OCI-LY7 (cell line): Measurements from ENCODE around the gene PIK3R6. TPM values are rescaled to one million over a fixed set of nuclear protein-coding genes. Genes with fewer than 3 reads are reported as not detected.

ENCODE experiments used
- total RNA-seq, 2 experiments: library from RNA; depleted of rRNA in 1 of 2; stranded (reverse); fragments of >200 nt in 1 of 2; shearing (Covaris generic) in 1 of 2; gene quantifications; 2 replicates each; pipeline ENCODE4 v1.2.3, GENCODE V29; 2014 to 2022

PIK3R6 gene
- total RNA-seq, 2 experiments from 2014 or later = not detected

Other genes with a start within 250 kb of the PIK3R6 start
- gene MYH10, start 236.9 kb downstream of the PIK3R6 start, total RNA-seq (2014; rRNA removed; shearing (Covaris generic)) = 41.9 and 55.0 TPM in 2 replicates
- gene MYH10, start 236.9 kb downstream of the PIK3R6 start, total RNA-seq (2022) = 50.6 and 60.4 TPM in 2 replicates
- not detected in 2 replicates for gene CCDC42, start 122.8 kb downstream of the PIK3R6 start, total RNA-seq (2014; rRNA removed; shearing (Covaris generic))
- 0.40 and 0.50 TPM in 2 replicates for gene CCDC42, start 122.8 kb downstream of the PIK3R6 start, total RNA-seq (2022)
- not detected in 2 replicates for gene SPDYE4, start 109.1 kb downstream of the PIK3R6 start, total RNA-seq (2014; rRNA removed; shearing (Covaris generic))
- gene SPDYE4, start 109.1 kb downstream of the PIK3R6 start, total RNA-seq (2022) = not detected in 2 replicates
- gene MFSD6L, start 68.3 kb downstream of the PIK3R6 start, total RNA-seq (2014; rRNA removed; shearing (Covaris generic)) = not detected in 2 replicates
- gene MFSD6L, start 68.3 kb downstream of the PIK3R6 start, total RNA-seq (2022) = not detected in 2 replicates
- gene PIK3R5, start 98.0 kb upstream of the PIK3R6 start, total RNA-seq (2014; rRNA removed; shearing (Covaris generic)) = 0.76 and 1.2 TPM in 2 replicates
- gene PIK3R5, start 98.0 kb upstream of the PIK3R6 start, total RNA-seq (2022) = 0.68 and 1.5 TPM in 2 replicates
- gene NTN1, start 153.8 kb upstream of the PIK3R6 start, total RNA-seq (2014; rRNA removed; shearing (Covaris generic)) = 0.05 TPM in 1 of 2 replicates, not detected in the other
- not detected in 2 replicates for gene NTN1, start 153.8 kb upstream of the PIK3R6 start, total RNA-seq (2022)